Upper lobe of left lung (tissue), 4 donors: ENCODE results near the gene SPIRE2.
"Not testable (repeated sequence)": the region's sequence is repeated elsewhere in the genome, so short reads cannot be mapped to it uniquely, and the experiment has no call there.

Source experiments
- CTCF ChIP-seq, 6 experiments: fragments of 450-650 bp in 4 of 6; fragments of 200-600 bp in 2 of 6; sonication (generic) in 2 of 6; IDR thresholded peaks; one replicate each; pipeline ENCODE4 v1.5.1; 2016 to 2019; ENCODE audit warnings: antibody characterized with exemption in 6 of 6
- EP300 ChIP-seq, 4 donors: sonication (generic); formaldehyde crosslinking; IDR thresholded peaks; one replicate each; pipeline ENCODE4 v1.5.1; 2017; ENCODE audit warnings: antibody characterized with exemption in 4 of 4, control low read depth in 2 of 4

- TF ChIP-seq CTCF, EP300 (IDR thresholded peaks at IDR 0.05): not testable (repeated sequence)
Measured at GRCh38 chr16:89806589-89807193, 21.6 kb upstream of the SPIRE2 start.
